ENCODE data around the gene RALGAPA2.
A peak's percentile ranks its signal among the peaks of the same experiment; 100 is the strongest.

Gene RALGAPA2

GRCh38 chr20:20528861-20529260 is 183.6 kb downstream of the RALGAPA2 start:
- DNase-seq, result no peak

GRCh38 chr20:20527661-20528060 is 184.8 kb downstream of the RALGAPA2 start:
- DNase-seq, result no peak

- no peak for DNase-seq
Measured at GRCh38 chr20:20525756-20526155, 186.7 kb downstream of the RALGAPA2 start.

- DNase-seq, result no peak
Measured at GRCh38 chr20:20525214-20525613, 187.2 kb downstream of the RALGAPA2 start.

- DNase-seq, result no peak
Measured at GRCh38 chr20:20524756-20525155, 187.7 kb downstream of the RALGAPA2 start.

GRCh38 chr20:20521736-20522135 is 190.7 kb downstream of the RALGAPA2 start:
- no peak for DNase-seq

- DNase-seq, result peak; percentile 36
Measured at GRCh38 chr20:20520776-20521175, 191.7 kb downstream of the RALGAPA2 start.

GRCh38 chr20:20519269-20519668 is 193.2 kb downstream of the RALGAPA2 start:
- no peak for DNase-seq

GRCh38 chr20:20518263-20518662 is 194.2 kb downstream of the RALGAPA2 start:
- no peak for DNase-seq

- no peak for DNase-seq
Measured at GRCh38 chr20:20517296-20517695, 195.1 kb downstream of the RALGAPA2 start.

- DNase-seq, result no peak
Measured at GRCh38 chr20:20513720-20514119, 198.7 kb downstream of the RALGAPA2 start.

GRCh38 chr20:20505554-20505953 is 206.9 kb downstream of the RALGAPA2 start:
- no peak for DNase-seq

- no peak for DNase-seq
Measured at GRCh38 chr20:20503777-20504530, 208.5 kb downstream of the RALGAPA2 start.

GRCh38 chr20:20501128-20501527 is 211.3 kb downstream of the RALGAPA2 start:
- no peak for DNase-seq

GRCh38 chr20:20500312-20500711 is 212.1 kb downstream of the RALGAPA2 start:
- no peak for DNase-seq

GRCh38 chr20:20499439-20499838 is 213.0 kb downstream of the RALGAPA2 start:
- no peak for DNase-seq

- DNase-seq, result no peak
Measured at GRCh38 chr20:20498076-20498861, 214.2 kb downstream of the RALGAPA2 start.

- no peak for DNase-seq
Measured at GRCh38 chr20:20497242-20497978, 215.0 kb downstream of the RALGAPA2 start.

- no peak for DNase-seq
Measured at GRCh38 chr20:20495729-20496503, 216.5 kb downstream of the RALGAPA2 start.

- DNase-seq, result no peak
Measured at GRCh38 chr20:20493701-20494100, 218.7 kb downstream of the RALGAPA2 start.

- no peak for DNase-seq
Measured at GRCh38 chr20:20492521-20493332, 219.7 kb downstream of the RALGAPA2 start.
